H1 (cell line): ENCODE data around the gene TUBGCP3. TPM values are rescaled to one million over a fixed set of nuclear protein-coding genes. Genes with fewer than 3 reads are reported as not detected.

Experiments used
- CTCF ChIA-PET: fragments of 300-600 bp; sonication (Branson Sonifier 250); formaldehyde crosslinking; loops from one replicate; lab custom pipeline; 2021; ENCODE audit not compliant: partially characterized antibody; lab: Charles Lee
- POLR2A ChIA-PET: fragments of 300-600 bp; sonication (Branson Sonifier 250); formaldehyde crosslinking; loops from one replicate; lab custom pipeline; 2021; ENCODE audit warnings: inconsistent platforms; ENCODE audit not compliant: partially characterized antibody; lab: Charles Lee
- DNase-seq, 2 experiments: peaks; one replicate each; pipeline versions ENCODE4 v3.0.0 to v3.0.0-alpha.2; 2010 to 2022; ENCODE audit warnings: low spot score in 2 of 2, low read depth in 1 of 2, mixed read lengths in 1 of 2
- FAIRE-seq: peaks from 2 replicates; lab custom pipeline; 2011; peaks lifted over from hg19 to GRCh38; lab: Jason Lieb, UNC
- H2AFZ ChIP-seq: 2 replicates; pipeline ENCODE4 v1.8.1; 2012; ENCODE audit warnings: low read length, inconsistent platforms
- H2AK5ac ChIP-seq: 2 replicates; pipeline ENCODE4 v1.6.1; 2013; ENCODE audit warnings: low read depth, low read length
- H2BK120ac ChIP-seq: replicated peaks from 2 replicates; pipeline ENCODE3; 2013; ENCODE audit warnings: low read depth, low read length, inconsistent platforms
- H2BK12ac ChIP-seq: 2 replicates; pipeline ENCODE4 v1.6.1; 2013; ENCODE audit warnings: low read depth, low read length
- H2BK15ac ChIP-seq: 2 replicates; pipeline ENCODE4 v1.6.1; 2013; ENCODE audit warnings: low read length
- H2BK20ac ChIP-seq: 2 replicates; pipeline ENCODE4 v1.6.1; 2013; ENCODE audit warnings: low read length
- H2BK5ac ChIP-seq: 2 replicates; pipeline ENCODE4 v1.6.1; 2013; ENCODE audit warnings: low read depth, low read length
- H3K14ac ChIP-seq: 2 replicates; pipeline ENCODE4 v1.6.1; 2013; ENCODE audit warnings: inconsistent platforms; ENCODE audit not compliant: insufficient read length
- H3K18ac ChIP-seq: 2 replicates; pipeline ENCODE4 v1.6.1; 2013; ENCODE audit warnings: low read length; ENCODE audit errors: extremely low read depth
- H3K23ac ChIP-seq: 2 replicates; pipeline ENCODE4 v1.6.1; 2013; ENCODE audit warnings: inconsistent platforms; ENCODE audit not compliant: insufficient read length
- H3K23me2 ChIP-seq: 2 replicates; pipeline ENCODE4 v1.6.1; 2013; ENCODE audit warnings: low read depth, low read length
- H3K27ac ChIP-seq: 2 replicates; pipeline ENCODE4 v1.6.1; 2011; ENCODE audit warnings: low read depth, low read length, inconsistent platforms
- H3K27me3 ChIP-seq, 4 experiments: replicated peaks in 1 of 4; 1 replicate in 1 of 4; 2 replicates in 3 of 4; pipeline versions ENCODE4 v1.6.1 to v1.8.1; 2011 to 2013; ENCODE audit warnings: low read length in 3 of 4, mild to moderate bottlenecking in 3 of 4, inconsistent platforms in 2 of 4, mixed read lengths in 2 of 4, moderate library complexity in 1 of 4; ENCODE audit not compliant: control insufficient read depth in 3 of 4, insufficient read depth in 3 of 4; ENCODE audit errors: extremely low read depth in 1 of 4
- H3K36me3 ChIP-seq, 4 experiments: 2 replicates each; pipeline versions ENCODE4 v1.6.1 to v1.8.1; 2011 to 2013; ENCODE audit warnings: mild to moderate bottlenecking in 4 of 4, low read length in 3 of 4, moderate library complexity in 2 of 4, control low read depth in 1 of 4, inconsistent platforms in 1 of 4; ENCODE audit not compliant: insufficient read depth in 4 of 4, control insufficient read depth in 2 of 4
- H3K4ac ChIP-seq: replicated peaks from 2 replicates; pipeline ENCODE3; 2013; ENCODE audit warnings: low read length, low read depth, mixed read lengths, inconsistent platforms; ENCODE audit not compliant: insufficient read length
- H3K4me1 ChIP-seq, 4 experiments: replicated peaks in 1 of 4; 1 replicate in 1 of 4; 2 replicates in 3 of 4; pipeline versions ENCODE4 v1.6.1 to v1.8.1; 2011 to 2013; ENCODE audit warnings: low read length in 3 of 4, inconsistent platforms in 2 of 4, mixed read lengths in 1 of 4; ENCODE audit not compliant: insufficient read depth in 4 of 4, control insufficient read depth in 3 of 4
- H3K4me2 ChIP-seq, 2 experiments: 2 replicates each; pipeline versions ENCODE4 v1.6.1 to v1.8.1; 2011 to 2013; ENCODE audit warnings: low read depth in 2 of 2, low read length in 2 of 2, control low read depth in 1 of 2, inconsistent platforms in 1 of 2, mild to moderate bottlenecking in 1 of 2; ENCODE audit not compliant: insufficient read depth in 1 of 2
- H3K4me3 ChIP-seq, 4 experiments: fragments of 200-600, 300-600 bp in 1 of 4; sonication (generic), shearing (Covaris generic), sonication (Bioruptor Twin) in 1 of 4; 2 replicates each; pipeline versions ENCODE4 v1.5.1 to v1.8.1; 2011 to 2016; ENCODE audit warnings: low read length in 4 of 4, low read depth in 3 of 4, control low read depth in 2 of 4, inconsistent platforms in 2 of 4, mild to moderate bottlenecking in 2 of 4, mixed read lengths in 1 of 4, moderate library complexity in 1 of 4; ENCODE audit not compliant: insufficient read depth in 2 of 4; ENCODE audit errors: extremely low read depth in 1 of 4
- H3K56ac ChIP-seq: replicated peaks from 2 replicates; pipeline ENCODE3; 2013; ENCODE audit warnings: low read depth, mild to moderate bottlenecking, mixed read lengths, low read length, inconsistent platforms; ENCODE audit not compliant: insufficient read length
- H3K79me1 ChIP-seq: 2 replicates; pipeline ENCODE4 v1.6.1; 2013; ENCODE audit warnings: low read depth, low read length, control low read depth
- H3K79me2 ChIP-seq, 2 experiments: 2 replicates each; pipeline versions ENCODE4 v1.6.1 to v1.8.1; 2012 to 2013; ENCODE audit warnings: low read length in 2 of 2, mild to moderate bottlenecking in 2 of 2, inconsistent platforms in 1 of 2; ENCODE audit not compliant: insufficient read depth in 2 of 2, control insufficient read depth in 1 of 2
- H3K9ac ChIP-seq, 4 experiments: replicated peaks in 1 of 4; 1 replicate in 1 of 4; 2 replicates in 3 of 4; pipeline versions ENCODE4 v1.6.1 to v1.8.1; 2011 to 2013; ENCODE audit warnings: low read depth in 3 of 4, low read length in 3 of 4, control low read depth in 2 of 4, mild to moderate bottlenecking in 2 of 4, moderate library complexity in 2 of 4, inconsistent platforms in 1 of 4; ENCODE audit errors: extremely low read depth in 1 of 4
- H3K9me3 ChIP-seq, 2 experiments: 2 replicates each; pipeline versions ENCODE4 v1.6.1 to v1.8.1; 2012 to 2013; ENCODE audit warnings: mild to moderate bottlenecking in 2 of 2, moderate library complexity in 2 of 2, control low read depth in 1 of 2, inconsistent platforms in 1 of 2, low read depth in 1 of 2, low read length in 1 of 2, mixed read lengths in 1 of 2; ENCODE audit not compliant: insufficient read depth in 2 of 2
- H4K20me1 ChIP-seq, 2 experiments: replicated peaks in 1 of 2; 2 replicates each; pipeline versions ENCODE3 to v1.8.1; 2011 to 2013; ENCODE audit warnings: inconsistent platforms in 2 of 2, low read length in 2 of 2, mild to moderate bottlenecking in 1 of 2; ENCODE audit not compliant: insufficient read depth in 2 of 2, control insufficient read depth in 1 of 2
- H4K5ac ChIP-seq: 2 replicates; pipeline ENCODE4 v1.6.1; 2013; ENCODE audit warnings: low read length, low read depth, mixed read lengths, inconsistent platforms; ENCODE audit not compliant: insufficient read length
- H4K8ac ChIP-seq: 2 replicates; pipeline ENCODE4 v1.8.0; 2013; ENCODE audit warnings: mild to moderate bottlenecking, moderate library complexity, low read length, inconsistent platforms; ENCODE audit not compliant: insufficient read depth; ENCODE audit errors: extremely low read depth
- H4K91ac ChIP-seq: replicated peaks from 2 replicates; pipeline ENCODE3; 2013; ENCODE audit warnings: low read length, mixed read lengths, inconsistent platforms; ENCODE audit not compliant: insufficient read length
- BRCA1 ChIP-seq: IDR thresholded peaks from 2 replicates; pipeline ENCODE4 v1.6.1; 2012; ENCODE audit warnings: low read depth, low read length, improper control_type of control experiment
- CEBPB ChIP-seq: IDR thresholded peaks from 2 replicates; pipeline ENCODE4 v1.6.1; 2012; ENCODE audit warnings: low read depth, low read length
- CTCF ChIP-seq, 3 experiments: IDR thresholded peaks; 1 replicate in 2 of 3; 2 replicates in 1 of 3; pipeline versions ENCODE4 v1.5.1 to v1.6.1; 2011; ENCODE audit warnings: low read length in 3 of 3, mild to moderate bottlenecking in 3 of 3, inconsistent platforms in 2 of 3, low read depth in 1 of 3, moderate library complexity in 1 of 3; ENCODE audit not compliant: insufficient read depth in 1 of 3; ENCODE audit errors: control extremely low read depth in 1 of 3
- FOSL1 ChIP-seq: IDR thresholded peaks from 2 replicates; pipeline ENCODE4 v1.6.1; 2011; ENCODE audit warnings: mild to moderate bottlenecking, low read depth, low read length, moderate library complexity; ENCODE audit not compliant: insufficient read depth
- GABPA ChIP-seq: IDR thresholded peaks from 2 replicates; pipeline ENCODE4 v1.6.1; 2011; ENCODE audit warnings: mild to moderate bottlenecking, low read length, moderate library complexity, borderline replicate concordance; ENCODE audit not compliant: insufficient read depth
- HDAC6 ChIP-seq: IDR thresholded peaks from one replicate; pipeline ENCODE4 v1.7.1; 2012; ENCODE audit warnings: low read depth, mild to moderate bottlenecking, inconsistent platforms, low read length, moderate library complexity
- KDM5A ChIP-seq: fragments of 200-600 bp; IDR thresholded peaks from 2 replicates; pipeline ENCODE4 v1.7.1; 2012; ENCODE audit warnings: mild to moderate bottlenecking, low read length, inconsistent platforms, mixed read lengths
- SAP30 ChIP-seq: fragments of 300-600 bp; sonication (generic); IDR thresholded peaks from 2 replicates; pipeline ENCODE4 v1.7.1; 2012; ENCODE audit warnings: low read length, moderate library complexity, mild to moderate bottlenecking, inconsistent platforms; ENCODE audit not compliant: insufficient read depth, insufficient replicate concordance
- SP1 ChIP-seq: IDR thresholded peaks from 2 replicates; pipeline ENCODE4 v1.6.1; 2011; ENCODE audit warnings: low read depth, low read length
- SP2 ChIP-seq: IDR thresholded peaks from 2 replicates; pipeline ENCODE4 v1.6.1; 2012; ENCODE audit warnings: mild to moderate bottlenecking, low read length, inconsistent platforms
- TBP ChIP-seq: IDR thresholded peaks from 2 replicates; pipeline ENCODE4 v1.6.1; 2011; ENCODE audit warnings: low read depth, low read length, improper control_type of control experiment
- TEAD4 ChIP-seq: IDR thresholded peaks from 2 replicates; pipeline ENCODE4 v1.6.1; 2012; ENCODE audit warnings: low read depth, low read length, inconsistent platforms, mixed read lengths
- WGBS, 2 experiments: shearing (Covaris generic) in 1 of 2; methylation state at CpG; one replicate each; pipeline versions ENCODE4 v1.1.6 to v1.1.7; 2013 to 2015; ENCODE audit warnings: low lambda C conversion rate in 2 of 2, mixed read lengths in 2 of 2, inconsistent platforms in 1 of 2, low coverage in 1 of 2, missing lambda C conversion rate in 1 of 2; ENCODE audit not compliant: insufficient replicate concordance in 2 of 2, insufficient coverage in 1 of 2, insufficient read length in 1 of 2; ENCODE audit errors: extremely low coverage in 1 of 2, missing lambda C conversion rate in 1 of 2; 5-methylcytosine and 5-hydroxymethylcytosine counted together
- polyA plus RNA-seq, 7 experiments: library from polyadenylated mRNA; depleted of rRNA in 3 of 7; stranded (reverse) in 5 of 7; unstranded in 2 of 7; fragments of >200 nt in 5 of 7; fragments of 200-250 nt in 2 of 7; gene quantifications; 1 replicate in 5 of 7; 2 replicates in 1 of 7; 4 replicates in 1 of 7; pipeline versions ENCODE4 v1.2.1 to v1.2.3, GENCODE V29; 2011 to 2013; ENCODE audit warnings: missing spikeins in 2 of 7, mixed read lengths in 2 of 7
- total RNA-seq: library from RNA; stranded (reverse); fragmentation: NEBNext Ultra II Directional; extraction: Animal tissue kit (Norgen Biotek cat#: 25700); gene quantifications from 2 replicates; pipeline ENCODE4 v1.2.1, GENCODE V29; 2021

The TUBGCP3 gene
- total and polyA plus RNA-seq, 2 of the 8 experiments (the other 6 are each of a cell fraction or from before 2014, with no cell fraction given): 27.0 to 31.7 TPM

GRCh38 chr13:112601371-112601770 is 13.4 kb upstream of the TUBGCP3 start:
- H3K4me3 ChIP-seq: no peak overlapping the region
- H3K79me1 ChIP-seq: no peaks in the 10 kb centered on the region
- H3K36me3 ChIP-seq: no peaks in the 10 kb centered on the region
- H3K27ac ChIP-seq: no peak overlapping the region
- H2BK120ac ChIP-seq: no peak overlapping the region
- H2BK5ac ChIP-seq: no peak overlapping the region
- peaks cover 3% of the 10 kb centered on the region; the same call in 1 of the 2 replicates for H3K23me2 ChIP-seq
- H2BK15ac ChIP-seq: no peak overlapping the region
- ChIA-PET CTCF (no interaction called here), POLR2A (interaction anchor here (2.6 kb wide), 1 partner anchor 13 kb away, joined by 12 read pairs; the partner anchor contains the start of gene TUBGCP3)
- no peak overlapping the region for H2AK5ac ChIP-seq
- peaks cover 0 to 3% (median 0%) of the 10 kb centered on the region in 4 experiments; a peak in 1 of 7 replicates for H3K27me3 ChIP-seq
- H4K20me1 ChIP-seq: no peaks in the 10 kb centered on the region
- H2BK20ac ChIP-seq: no peak overlapping the region
- no peaks in the 10 kb centered on the region for H3K79me2 ChIP-seq
- no peak overlapping the region for H4K91ac ChIP-seq
- no peak overlapping the region for H3K9ac ChIP-seq
- no peak overlapping the region for H2BK12ac ChIP-seq
- H3K4me2 ChIP-seq: no peak overlapping the region
- DNase-seq (no peak), FAIRE-seq (no peak)
- 90% methylated on average over 14 of the region's 14 CpGs; no CpG with 5 or more reads in 1 of the 2 experiments for WGBS, 2 experiments
- no peak overlapping the region for H3K23ac ChIP-seq
- H3K4ac ChIP-seq: no peak overlapping the region
- no peak overlapping the region for H4K8ac ChIP-seq
- no peak overlapping the region for H2AFZ ChIP-seq
- H4K5ac ChIP-seq: no peak overlapping the region
- no peaks in the 10 kb centered on the region for H3K9me3 ChIP-seq
- H3K4me1 ChIP-seq: 0 out of 7 replicates have a peak, but pooled peaks cover 0 to 2% (median 0%) of the 10 kb centered on the region in 4 experiments
- no peak overlapping the region for H3K56ac ChIP-seq
- no peak overlapping the region for H3K14ac ChIP-seq
- no peak overlapping the region for H3K18ac ChIP-seq
- TF ChIP-seq TEAD4 (no peak), GABPA (no peak), BRCA1 (no peak), CEBPB (no peak), KDM5A (no peak), TBP (no peak), SP2 (no peak), CTCF (IDR thresholded peaks at IDR 0.05; ENCODE audit: control extremely low read depth in 1 of 3, insufficient read depth in 1 of 3, low read depth in 1 of 3, low read length in 3 of 3) (no peak), FOSL1 (no peak), SAP30 (no peak), SP1 (no peak), HDAC6 (no peak)
